NOMO-1 (cell line): ENCODE results near the gene HABP4.
A peak's percentile ranks its signal among the peaks of the same experiment; 100 is the strongest.

Experiments used
- DNase-seq, 2 experiments: peaks; one replicate each; lab custom pipeline; 2025; ENCODE audit not compliant: unreplicated experiment in 2 of 2; lab: John Stamatoyannopoulos, UW

Gene HABP4

DNA sequence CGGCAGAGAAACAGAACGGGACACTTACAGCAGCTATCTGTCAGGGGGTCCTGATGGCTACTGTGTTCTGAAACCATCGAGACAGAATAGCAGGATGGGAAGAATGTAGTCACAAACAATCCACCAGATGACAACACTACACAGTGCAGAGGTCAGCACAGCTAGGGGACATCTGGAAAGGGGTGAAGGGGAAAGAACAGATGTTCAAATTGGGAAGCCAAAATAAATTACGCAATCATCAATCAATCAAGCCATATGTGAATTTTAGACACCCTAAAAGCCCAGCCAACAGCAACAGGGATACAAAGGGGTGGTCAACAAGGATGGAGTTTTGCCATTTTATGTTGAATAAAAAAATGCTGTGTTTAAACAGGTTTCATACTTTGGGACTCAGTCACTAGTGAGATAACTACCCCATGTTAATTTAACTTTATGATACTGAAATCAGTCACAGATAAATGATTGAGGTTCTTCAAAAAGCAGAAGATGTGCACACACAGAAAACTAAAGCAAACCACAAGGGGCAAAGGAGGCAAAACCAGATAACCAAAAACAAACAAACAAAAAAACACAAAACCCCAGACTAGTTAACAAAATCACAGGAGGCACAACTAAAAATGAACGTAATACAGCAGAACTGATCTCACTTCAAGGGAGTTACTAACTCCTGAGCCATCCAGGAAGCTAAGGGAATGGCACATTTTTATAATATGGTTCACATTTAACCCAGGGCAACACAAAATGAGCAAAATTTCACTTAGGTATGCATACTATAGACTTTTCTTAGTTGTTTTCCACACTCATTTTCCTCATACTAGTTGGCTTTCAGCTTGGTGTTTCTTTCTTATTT lies 65.9 kb downstream of the HABP4 start:
- DNase-seq = no peak

DNA sequence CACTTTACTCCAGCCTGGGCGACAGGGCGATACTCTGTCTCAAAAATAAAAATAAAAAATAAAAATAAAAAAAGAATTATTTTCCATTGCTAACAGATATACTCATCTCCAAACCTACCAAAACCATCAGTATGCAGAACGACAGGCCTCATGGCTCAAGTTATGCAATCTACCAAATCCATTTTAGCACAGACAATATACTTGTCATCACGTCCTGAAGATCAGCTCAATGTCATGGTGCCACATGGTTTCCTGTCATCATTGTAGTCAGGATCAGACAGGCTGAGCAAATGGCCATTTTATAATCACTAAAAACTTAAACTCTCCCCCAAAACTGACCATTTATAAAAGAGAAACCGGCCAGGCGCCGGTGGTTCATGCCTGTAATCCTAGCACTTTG lies 69.1 kb downstream of the HABP4 start:
- no peak for DNase-seq

DNA sequence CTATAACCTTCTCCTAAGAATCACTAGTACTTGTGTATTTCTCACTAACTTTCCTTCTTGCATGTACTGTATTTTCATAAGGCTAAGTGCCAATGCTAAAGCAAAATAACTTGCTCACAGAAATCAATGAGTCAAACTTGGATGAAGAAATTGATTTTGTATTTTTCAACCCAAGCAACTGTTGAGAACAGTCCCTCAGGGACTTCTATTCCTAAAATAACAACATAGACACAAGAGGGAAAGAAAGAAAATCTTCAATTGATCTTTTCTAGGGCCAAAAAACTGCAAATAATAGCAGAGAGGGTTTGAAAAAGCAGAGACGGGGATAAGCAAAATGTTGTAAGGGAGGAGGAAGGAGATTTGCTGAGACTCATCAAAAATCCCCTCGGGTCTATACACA lies 69.8 kb downstream of the HABP4 start:
- DNase-seq = no peak

DNA sequence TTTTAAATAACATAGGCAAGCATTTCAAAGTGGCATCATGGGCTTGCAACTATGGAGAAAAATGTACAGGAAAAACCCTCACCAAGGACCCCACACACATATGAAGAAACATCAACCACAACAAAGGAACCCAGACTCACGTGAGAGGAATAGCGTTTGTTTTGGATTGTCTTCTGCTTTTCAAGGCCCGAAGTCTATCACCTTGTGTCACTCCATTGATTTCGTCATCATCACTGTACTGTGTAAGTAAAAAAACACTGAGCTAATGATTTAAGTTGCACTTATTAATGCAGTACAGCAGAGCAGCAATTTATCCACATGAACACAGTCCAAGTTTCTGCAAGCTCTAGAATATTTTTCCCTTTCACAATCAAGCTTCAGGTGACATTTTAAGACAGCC lies 72.4 kb downstream of the HABP4 start:
- peak; percentile 40 to 77 for DNase-seq

DNA sequence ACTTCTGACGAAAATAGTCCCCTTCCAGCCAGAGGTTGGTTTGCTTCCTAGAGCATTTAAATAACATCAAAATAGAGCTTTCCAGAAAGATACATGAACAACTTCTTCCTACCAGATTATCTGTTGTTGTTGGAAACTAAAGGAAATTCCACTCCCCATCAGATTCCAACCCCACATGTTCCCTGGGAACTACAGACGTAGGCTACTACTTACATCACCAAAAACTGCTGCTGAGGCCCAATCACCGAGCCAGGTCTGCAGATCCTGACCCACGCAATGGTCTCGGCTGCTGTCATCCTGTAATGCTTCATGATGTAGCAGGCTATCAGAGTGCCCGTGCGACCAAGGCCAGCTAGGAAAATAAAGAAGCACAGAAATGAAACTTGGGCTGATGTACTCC lies 73.4 kb downstream of the HABP4 start:
- DNase-seq = no peak

DNA sequence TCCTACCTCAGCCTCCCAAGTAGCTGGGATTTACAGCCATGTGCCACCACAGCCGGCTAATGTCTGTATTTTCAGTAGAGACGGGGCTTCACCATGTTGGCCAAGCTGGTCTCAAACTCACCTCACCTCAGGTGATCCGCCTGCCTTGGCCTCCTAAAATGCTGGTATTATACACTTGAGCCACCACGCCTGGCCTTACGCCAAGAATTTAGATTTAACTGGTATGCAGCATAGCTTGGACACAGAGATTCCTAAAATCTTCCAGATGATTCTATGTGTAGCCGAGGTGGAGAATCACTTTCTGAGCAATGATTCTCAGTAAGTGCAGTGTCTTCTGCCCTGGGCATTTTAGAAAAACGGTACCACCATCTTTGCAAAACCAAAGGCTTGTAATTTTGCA lies 74.1 kb downstream of the HABP4 start:
- DNase-seq = no peak

DNA sequence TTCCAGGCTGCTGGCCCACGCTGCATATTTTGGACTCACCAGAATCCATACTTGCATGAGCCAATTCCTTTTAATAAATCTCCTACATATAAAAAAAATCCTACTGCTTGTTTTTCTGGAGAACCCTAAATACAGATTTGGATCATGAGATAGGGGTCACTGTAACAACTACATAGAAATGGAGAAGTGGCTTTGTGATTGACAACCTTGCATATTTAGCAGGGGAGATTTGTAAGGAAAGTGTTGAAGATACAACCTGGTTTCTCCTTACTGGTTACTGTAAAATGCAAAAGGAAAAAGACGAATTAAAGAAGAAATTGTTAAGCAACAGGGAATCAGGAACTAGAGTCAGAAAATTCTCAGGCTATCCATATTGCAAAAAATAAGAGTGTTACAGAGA lies 74.8 kb downstream of the HABP4 start:
- DNase-seq = no peak

DNA sequence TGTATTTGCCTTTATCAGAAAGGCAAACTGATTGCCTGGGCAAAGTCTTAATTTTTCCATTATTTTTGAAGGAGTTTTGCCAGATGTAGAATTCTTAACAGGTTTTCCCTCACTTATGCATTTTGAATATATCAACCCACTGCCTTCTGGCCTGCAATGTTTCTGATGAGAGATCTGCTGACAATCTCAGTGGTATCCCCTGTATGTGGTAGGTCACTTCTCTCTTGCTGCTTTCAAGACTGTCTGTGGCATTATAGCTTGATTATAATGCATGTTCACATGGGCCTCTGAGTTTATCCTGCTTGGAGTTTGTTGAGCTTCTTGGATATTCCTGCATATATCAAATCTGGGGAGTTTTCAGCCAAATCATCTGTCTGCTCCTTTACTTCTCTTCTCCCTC lies 82.2 kb downstream of the HABP4 start:
- no peak for DNase-seq

DNA sequence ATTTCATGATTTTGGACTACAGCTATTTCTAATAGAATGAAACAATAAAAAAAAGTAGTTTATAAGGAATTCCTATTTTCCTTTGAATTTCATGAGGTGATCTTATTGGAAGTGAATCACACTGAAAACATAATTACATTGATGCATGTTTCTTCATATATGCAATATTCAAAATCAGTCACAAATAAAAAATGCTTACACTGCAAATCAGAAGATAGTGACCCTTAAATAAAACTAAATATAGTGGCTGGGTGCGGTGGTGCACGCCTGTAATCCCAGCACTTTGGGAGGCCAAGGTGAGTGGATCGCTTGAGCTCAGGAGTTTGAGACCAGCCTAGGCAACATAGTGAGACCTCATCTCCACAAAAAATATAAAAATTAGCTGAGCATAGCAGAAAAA lies 90.1 kb downstream of the HABP4 start:
- DNase-seq = no peak
